GM12873 (cell line): ENCODE results near the gene TPCN2.

Source experiments
- CTCF ChIP-seq: IDR thresholded peaks from 2 replicates; pipeline ENCODE4 v1.5.1; 2012; ENCODE audit warnings: low read depth, mild to moderate bottlenecking, moderate library complexity, low read length, control low read depth; ENCODE audit not compliant: insufficient read depth; ENCODE audit errors: missing control alignments

TPCN2 gene

GRCh38 chr11:69157822-69158231 lies 109.1 kb downstream of the TPCN2 start:
- no peak for TF ChIP-seq CTCF

- TF ChIP-seq CTCF = no peak
These were observed 109.8 kb downstream of the TPCN2 start for GRCh38 chr11:69158301-69159149.

- TF ChIP-seq CTCF = no peak
These were observed 110.6 kb downstream of the TPCN2 start for GRCh38 chr11:69159150-69159852.

GRCh38 chr11:69160296-69161116 lies 111.8 kb downstream of the TPCN2 start:
- TF ChIP-seq CTCF = no peak

- no peak for TF ChIP-seq CTCF
These were observed 112.3 kb downstream of the TPCN2 start for GRCh38 chr11:69161117-69161407.

- no peak for TF ChIP-seq CTCF
These were observed 113.8 kb downstream of the TPCN2 start for GRCh38 chr11:69162505-69162904.

- TF ChIP-seq CTCF = no peak
These were observed 115.1 kb downstream of the TPCN2 start for GRCh38 chr11:69163842-69164241.
